ENCODE measurements around the gene PDCD11.
A peak's percentile ranks its signal among the peaks of the same experiment; 100 is the strongest.

The PDCD11 gene

GRCh38 chr10:103449208-103450144, 53.0 kb downstream of the PDCD11 start:
- DNase-seq (ENCODE audit: low spot score) = no peak

- DNase-seq (ENCODE audit: low spot score) = no peak
These were observed 53.8 kb downstream of the PDCD11 start for GRCh38 chr10:103450201-103450695.

- DNase-seq (ENCODE audit: low spot score) = peak; percentile 55
These were observed 54.8 kb downstream of the PDCD11 start for GRCh38 chr10:103451091-103451813.

GRCh38 chr10:103451831-103452505, 55.5 kb downstream of the PDCD11 start, which contains the start of gene CALHM2:
Gene CALHM2, minus strand, starts transcription at chr10:103452370. Its CDS starts 2,429 bp downstream, at chr10:103449941.
- DNase-seq (ENCODE audit: low spot score) = peak; percentile 51

GRCh38 chr10:103452506-103453230, 56.2 kb downstream of the PDCD11 start:
- no peak for DNase-seq (ENCODE audit: low spot score)

- no peak for DNase-seq (ENCODE audit: low spot score)
These were observed 57.6 kb downstream of the PDCD11 start for GRCh38 chr10:103454026-103454425.

- no peak for DNase-seq (ENCODE audit: low spot score)
These were observed 58.8 kb downstream of the PDCD11 start for GRCh38 chr10:103455235-103455634.

GRCh38 chr10:103456074-103456660, 59.7 kb downstream of the PDCD11 start:
- DNase-seq (ENCODE audit: low spot score) = no peak

- no peak for DNase-seq (ENCODE audit: low spot score)
These were observed 60.8 kb downstream of the PDCD11 start for GRCh38 chr10:103457176-103457712.

- no peak for DNase-seq (ENCODE audit: low spot score)
These were observed 61.6 kb downstream of the PDCD11 start for GRCh38 chr10:103457896-103458583.

GRCh38 chr10:103458720-103459119, 62.3 kb downstream of the PDCD11 start, which contains the start of gene CALHM1:
Gene CALHM1, minus strand, starts transcription at chr10:103458900. Its CDS starts 149 bp downstream, at chr10:103458751.
- DNase-seq (ENCODE audit: low spot score) = no peak

- DNase-seq (ENCODE audit: low spot score) = no peak
These were observed 63.2 kb downstream of the PDCD11 start for GRCh38 chr10:103459615-103460014.

GRCh38 chr10:103463499-103463898, 67.1 kb downstream of the PDCD11 start:
- DNase-seq (ENCODE audit: low spot score) = no peak

GRCh38 chr10:103465411-103466179, 69.2 kb downstream of the PDCD11 start:
- no peak for DNase-seq (ENCODE audit: low spot score)

GRCh38 chr10:103466734-103467133, 70.3 kb downstream of the PDCD11 start:
- no peak for DNase-seq (ENCODE audit: low spot score)

GRCh38 chr10:103467406-103467805, 71.0 kb downstream of the PDCD11 start:
- no peak for DNase-seq (ENCODE audit: low spot score)

- no peak for DNase-seq (ENCODE audit: low spot score)
These were observed 72.8 kb downstream of the PDCD11 start for GRCh38 chr10:103469201-103469600.

- DNase-seq (ENCODE audit: low spot score) = peak; percentile 87
These were observed 74.6 kb downstream of the PDCD11 start for GRCh38 chr10:103470761-103471653.
